ENCODE data around the gene F5. TPM values are rescaled to one million over a fixed set of nuclear protein-coding genes. Genes with fewer than 3 reads are reported as not detected.

F5 gene
- polyA plus RNA-seq, 1 donor, result 0.30 TPM

DNA sequence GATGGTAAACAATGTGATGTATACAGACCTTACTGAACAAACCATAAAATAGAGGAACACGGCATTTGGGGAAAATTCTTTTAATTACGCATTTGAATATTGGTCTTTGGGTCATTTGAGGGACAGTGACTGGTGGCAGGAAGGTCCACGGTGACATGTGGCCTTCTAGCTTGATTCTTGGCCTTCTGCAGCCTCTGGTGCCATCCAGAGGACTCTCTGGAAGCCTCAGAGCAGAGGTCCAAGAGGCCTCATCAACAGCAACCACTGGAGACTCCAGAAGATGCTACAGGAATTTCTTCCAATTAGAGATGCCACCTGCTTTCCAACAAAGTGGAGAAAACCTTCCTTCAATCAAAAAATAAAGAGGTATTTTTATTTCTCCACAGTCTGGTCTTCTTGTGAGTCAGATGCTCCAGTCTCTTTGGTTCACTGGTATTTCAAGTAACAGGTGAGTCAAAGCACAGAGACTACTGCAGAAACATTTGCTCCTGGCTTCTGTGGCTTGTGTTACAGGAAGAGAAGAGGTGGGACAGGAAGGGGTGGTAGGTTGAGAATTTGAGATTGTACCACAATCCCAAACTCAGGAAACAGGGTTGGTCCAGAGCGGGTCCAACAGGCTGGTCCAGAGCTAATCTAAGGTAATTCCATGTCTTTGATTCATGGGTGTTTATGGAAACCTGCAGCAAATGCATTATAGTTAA lies 2.7 kb upstream of the F5 start:
- Histone ChIP-seq H3K9me3 (ENCODE audit: control insufficient read depth, low read depth, low read length) (no peaks in the 10 kb centered on the region), H3K4me3 (ENCODE audit: low read length) (no peak overlapping the region), H3K27me3 (ENCODE audit: control insufficient read depth, insufficient read depth, low read length) (peaks cover 26% of the 10 kb centered on the region), H3K36me3 (ENCODE audit: control insufficient read depth, insufficient read depth, low read length) (no peaks in the 10 kb centered on the region), H3K4me1 (ENCODE audit: control insufficient read depth, insufficient read depth, low read length) (no peaks in the 10 kb centered on the region), H3K27ac (ENCODE audit: low read length) (no peak overlapping the region)
- DNase-seq, result no peak
- no CpG with 5 or more reads among the region's 4 CpGs for WGBS (ENCODE audit: insufficient coverage, low lambda C conversion rate)

DNA sequence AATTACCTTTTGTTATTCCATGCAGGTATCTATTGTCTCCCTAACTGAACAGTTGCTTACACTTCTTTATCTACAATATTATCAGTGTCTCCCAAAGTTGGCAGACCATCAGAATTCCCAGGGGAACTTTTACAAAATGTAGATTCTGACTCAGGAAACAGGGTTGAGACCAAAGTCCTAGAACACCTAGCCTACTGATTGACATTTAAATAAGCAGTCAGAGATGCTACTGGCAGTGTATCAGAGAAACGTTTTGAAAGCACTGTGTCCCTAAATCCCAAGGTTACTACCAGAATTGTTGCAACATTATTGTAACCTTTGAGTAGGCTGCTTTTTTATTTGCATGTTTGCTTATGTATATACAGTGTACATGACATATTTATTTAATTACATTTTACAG lies 1.8 kb upstream of the F5 start:
- Histone ChIP-seq H3K27me3 (ENCODE audit: control insufficient read depth, insufficient read depth, low read length) (peaks cover 28% of the 10 kb centered on the region), H3K36me3 (ENCODE audit: control insufficient read depth, insufficient read depth, low read length) (no peaks in the 10 kb centered on the region), H3K4me1 (ENCODE audit: control insufficient read depth, insufficient read depth, low read length) (no peaks in the 10 kb centered on the region), H3K4me3 (ENCODE audit: low read length) (no peak overlapping the region), H3K27ac (ENCODE audit: low read length) (no peak overlapping the region), H3K9me3 (ENCODE audit: control insufficient read depth, low read depth, low read length) (no peaks in the 10 kb centered on the region)
- DNase-seq, result no peak
- WGBS (ENCODE audit: insufficient coverage, low lambda C conversion rate), result no CpG with 5 or more reads among the region's 1 CpG

GRCh38 chr1:169586067-169586394 lies 250 bp downstream of the F5 start:
- WGBS (ENCODE audit: insufficient coverage, low lambda C conversion rate), result no CpG with 5 or more reads among the region's 5 CpGs

GRCh38 chr1:169585181-169585580 lies 1.1 kb downstream of the F5 start:
- Histone ChIP-seq H3K4me1 (ENCODE audit: control insufficient read depth, insufficient read depth, low read length) (no peaks in the 10 kb centered on the region), H3K4me3 (ENCODE audit: low read length) (no peak overlapping the region), H3K36me3 (ENCODE audit: control insufficient read depth, insufficient read depth, low read length) (no peaks in the 10 kb centered on the region), H3K27me3 (ENCODE audit: control insufficient read depth, insufficient read depth, low read length) (peaks cover 31% of the 10 kb centered on the region), H3K9me3 (ENCODE audit: control insufficient read depth, low read depth, low read length) (no peaks in the 10 kb centered on the region), H3K27ac (ENCODE audit: low read length) (no peak overlapping the region)
- DNase-seq, result no peak

More at GRCh38 chr1:169586067-169586394, 250 bp downstream of the F5 start:
- H3K4me1 ChIP-seq (ENCODE audit: control insufficient read depth, insufficient read depth, low read length), result no peaks in the 10 kb centered on the region
- peaks cover 31% of the 10 kb centered on the region for H3K27me3 ChIP-seq (ENCODE audit: control insufficient read depth, insufficient read depth, low read length)
- no peak overlapping the region for H3K4me3 ChIP-seq (ENCODE audit: low read length)
- H3K9me3 ChIP-seq (ENCODE audit: control insufficient read depth, low read depth, low read length), result no peaks in the 10 kb centered on the region
- no peak overlapping the region for H3K27ac ChIP-seq (ENCODE audit: low read length)
- H3K36me3 ChIP-seq (ENCODE audit: control insufficient read depth, insufficient read depth, low read length), result no peaks in the 10 kb centered on the region
- DNase-seq, result no peak

DNA sequence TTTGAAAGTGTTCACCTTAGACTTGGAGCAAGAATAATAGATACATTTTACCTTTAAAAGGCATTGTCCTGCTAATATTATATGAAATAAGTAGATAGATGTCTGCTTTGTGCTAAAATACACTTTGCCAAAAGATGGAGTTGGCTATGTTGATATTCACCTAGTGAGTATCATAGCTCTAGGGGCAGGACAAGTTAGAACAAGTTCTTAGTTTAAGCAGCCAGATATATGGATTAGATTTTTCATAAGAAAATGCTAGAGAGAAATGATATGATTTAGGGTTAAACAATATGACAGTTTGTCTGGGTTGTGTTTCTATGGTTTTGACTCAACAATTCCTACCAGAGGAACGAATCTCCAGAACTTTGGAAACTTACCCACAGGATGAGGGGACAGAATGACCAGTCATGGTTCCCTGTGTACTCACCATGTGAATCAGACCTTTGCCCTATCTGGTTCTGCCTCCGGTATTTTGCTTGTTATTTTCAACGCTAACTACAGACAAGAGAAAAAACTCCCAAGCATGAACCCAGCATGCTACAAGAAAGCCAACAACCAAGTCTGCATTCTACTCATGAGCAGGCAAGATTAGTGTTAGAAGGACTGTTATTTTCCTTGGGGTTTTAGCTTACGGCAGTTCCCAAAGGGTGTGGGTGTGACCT lies 1.7 kb downstream of the F5 start:
- no peaks in the 10 kb centered on the region for H3K36me3 ChIP-seq (ENCODE audit: control insufficient read depth, insufficient read depth, low read length)
- no peak overlapping the region for H3K27ac ChIP-seq (ENCODE audit: low read length)
- no CpG with 5 or more reads among the region's 4 CpGs for WGBS (ENCODE audit: insufficient coverage, low lambda C conversion rate)
- no peaks in the 10 kb centered on the region for H3K9me3 ChIP-seq (ENCODE audit: control insufficient read depth, low read depth, low read length)
- peak in 1 of 2 donors; percentile 1 for DNase-seq
- no peak overlapping the region for H3K4me3 ChIP-seq (ENCODE audit: low read length)
- no peaks in the 10 kb centered on the region for H3K4me1 ChIP-seq (ENCODE audit: control insufficient read depth, insufficient read depth, low read length)
- H3K27me3 ChIP-seq (ENCODE audit: control insufficient read depth, insufficient read depth, low read length), result peaks cover 31% of the 10 kb centered on the region

DNA sequence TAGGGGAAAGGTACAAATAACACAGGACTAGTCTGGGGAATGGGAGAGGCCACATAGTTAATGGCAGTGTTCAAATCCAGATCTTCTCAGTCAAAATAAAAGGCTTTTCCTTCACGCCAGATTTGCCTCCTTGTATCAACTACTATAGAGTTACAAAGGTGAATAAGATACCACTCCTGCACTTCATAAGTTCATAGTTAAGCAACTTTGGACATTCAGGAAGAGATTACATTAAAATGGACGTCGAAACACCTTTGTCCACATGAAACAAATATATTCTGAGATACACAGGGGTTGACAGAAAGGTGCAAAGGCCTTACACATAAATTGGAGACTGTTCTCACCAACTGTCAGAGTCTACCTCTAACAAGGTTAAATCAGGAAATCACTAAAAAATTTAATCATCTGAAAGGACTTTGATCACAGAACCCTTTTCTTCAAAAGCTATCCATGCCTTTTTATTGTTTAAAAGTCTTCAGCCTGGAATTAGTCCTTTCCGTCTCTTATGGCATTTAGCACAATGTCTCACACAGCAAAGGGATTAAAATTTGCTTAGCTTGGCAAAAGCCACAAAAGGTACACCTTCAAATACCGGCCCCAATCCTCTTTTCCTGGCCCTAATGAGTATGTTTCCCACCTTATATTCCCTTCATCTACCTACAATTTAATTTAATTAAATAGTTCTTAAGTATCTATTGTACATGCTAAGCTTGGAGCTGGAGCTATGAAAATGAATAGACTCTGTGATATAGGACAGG lies 8.1 kb downstream of the F5 start:
- Histone ChIP-seq H3K9me3 (ENCODE audit: control insufficient read depth, low read depth, low read length) (no peaks in the 10 kb centered on the region), H3K4me3 (ENCODE audit: low read length) (no peak overlapping the region), H3K4me1 (ENCODE audit: control insufficient read depth, insufficient read depth, low read length) (no peaks in the 10 kb centered on the region), H3K27me3 (ENCODE audit: control insufficient read depth, insufficient read depth, low read length) (peaks cover 4% of the 10 kb centered on the region), H3K36me3 (ENCODE audit: control insufficient read depth, insufficient read depth, low read length) (no peaks in the 10 kb centered on the region), H3K27ac (ENCODE audit: low read length) (no peak overlapping the region)
- WGBS (ENCODE audit: insufficient coverage, low lambda C conversion rate), result 41% methylated on average over 2 of the region's 5 CpGs
- peak in 1 of 2 donors; percentile 46 for DNase-seq

DNA sequence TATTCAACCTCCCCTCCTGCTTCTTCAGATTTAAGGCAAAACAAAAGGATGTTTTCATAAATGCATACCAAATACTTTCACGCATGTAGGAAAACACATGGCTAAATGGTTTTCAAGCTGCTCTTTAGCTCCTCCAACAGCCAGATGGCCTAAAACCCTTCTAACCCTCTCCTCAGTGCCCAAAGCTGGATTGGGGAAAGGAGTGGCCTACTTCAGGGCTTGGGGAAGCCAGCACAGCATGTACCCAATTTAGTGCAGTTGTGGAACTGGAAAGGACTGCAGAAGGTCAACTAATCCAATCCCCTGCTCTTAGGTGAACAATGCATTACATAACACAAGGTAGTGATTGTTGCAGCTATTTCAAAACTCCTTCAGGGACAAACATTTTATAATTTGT lies 9.3 kb downstream of the F5 start:
- Histone ChIP-seq H3K27ac (ENCODE audit: low read length) (no peak overlapping the region), H3K4me3 (ENCODE audit: low read length) (no peak overlapping the region), H3K27me3 (ENCODE audit: control insufficient read depth, insufficient read depth, low read length) (no peaks in the 10 kb centered on the region), H3K9me3 (ENCODE audit: control insufficient read depth, low read depth, low read length) (no peaks in the 10 kb centered on the region), H3K4me1 (ENCODE audit: control insufficient read depth, insufficient read depth, low read length) (peaks cover under 1% of the 10 kb centered on the region), H3K36me3 (ENCODE audit: control insufficient read depth, insufficient read depth, low read length) (no peaks in the 10 kb centered on the region)
- WGBS (ENCODE audit: insufficient coverage, low lambda C conversion rate), result no CpG with 5 or more reads among the region's 1 CpG
- DNase-seq, result no peak

DNA sequence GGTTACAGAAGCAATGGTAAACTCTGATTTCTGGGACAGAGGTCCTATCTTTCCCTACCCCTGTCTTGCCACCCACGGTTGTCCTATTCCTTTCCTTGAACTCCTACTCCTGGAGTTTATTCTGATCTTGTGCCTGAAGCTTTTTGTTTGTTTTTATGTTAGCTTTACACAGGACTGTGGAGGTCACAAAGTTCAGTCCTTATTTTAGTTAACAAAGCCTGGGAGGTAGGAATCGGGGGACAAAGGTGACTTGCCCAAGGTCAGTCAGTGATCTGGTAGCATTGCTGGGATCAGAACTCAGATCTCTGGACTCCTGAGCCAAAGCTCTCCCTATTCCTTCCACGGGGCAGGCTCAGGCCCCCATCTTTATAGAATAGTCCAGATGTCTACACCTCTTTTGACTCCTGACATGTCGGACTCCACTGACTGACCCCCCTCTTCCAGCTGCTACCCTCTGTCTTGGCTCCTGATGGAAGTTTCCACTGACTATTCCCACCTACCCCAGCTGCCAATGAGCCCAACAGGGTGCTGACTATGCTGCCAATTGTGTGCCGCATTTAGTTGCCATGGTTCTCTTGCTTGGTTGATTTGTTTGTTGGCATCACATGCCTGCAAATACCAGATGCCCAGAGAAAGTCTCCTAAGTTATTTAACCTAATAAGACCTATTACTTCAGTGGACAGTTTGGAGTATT lies 9.9 kb downstream of the F5 start:
- Histone ChIP-seq H3K27me3 (ENCODE audit: control insufficient read depth, insufficient read depth, low read length) (no peaks in the 10 kb centered on the region), H3K4me3 (ENCODE audit: low read length) (no peak overlapping the region), H3K27ac (ENCODE audit: low read length) (no peak overlapping the region), H3K4me1 (ENCODE audit: control insufficient read depth, insufficient read depth, low read length) (peaks cover 6% of the 10 kb centered on the region), H3K9me3 (ENCODE audit: control insufficient read depth, low read depth, low read length) (no peaks in the 10 kb centered on the region), H3K36me3 (ENCODE audit: control insufficient read depth, insufficient read depth, low read length) (no peaks in the 10 kb centered on the region)
- WGBS (ENCODE audit: insufficient coverage, low lambda C conversion rate), result 90% methylated on average over 2 of the region's 5 CpGs
- DNase-seq, result peak in 1 of 2 donors; percentile 2

- no peak overlapping the region for H3K4me3 ChIP-seq (ENCODE audit: low read length)
- H3K4me1 ChIP-seq (ENCODE audit: control insufficient read depth, insufficient read depth, low read length), result peaks cover 12% of the 10 kb centered on the region
- H3K27ac ChIP-seq (ENCODE audit: low read length), result no peak overlapping the region
- no CpG with 5 or more reads among the region's 4 CpGs for WGBS (ENCODE audit: insufficient coverage, low lambda C conversion rate)
- no peaks in the 10 kb centered on the region for H3K9me3 ChIP-seq (ENCODE audit: control insufficient read depth, low read depth, low read length)
- no peak for DNase-seq
- H3K36me3 ChIP-seq (ENCODE audit: control insufficient read depth, insufficient read depth, low read length), result no peaks in the 10 kb centered on the region
- no peaks in the 10 kb centered on the region for H3K27me3 ChIP-seq (ENCODE audit: control insufficient read depth, insufficient read depth, low read length)
Observed at GRCh38 chr1:169574336-169574735, 11.9 kb downstream of the F5 start.

- WGBS (ENCODE audit: insufficient coverage, low lambda C conversion rate), result no CpG with 5 or more reads among the region's 1 CpG
- H3K9me3 ChIP-seq (ENCODE audit: control insufficient read depth, low read depth, low read length), result no peaks in the 10 kb centered on the region
- H3K27me3 ChIP-seq (ENCODE audit: control insufficient read depth, insufficient read depth, low read length), result no peaks in the 10 kb centered on the region
- H3K27ac ChIP-seq (ENCODE audit: low read length), result no peak overlapping the region
- peaks cover 12% of the 10 kb centered on the region for H3K4me1 ChIP-seq (ENCODE audit: control insufficient read depth, insufficient read depth, low read length)
- H3K36me3 ChIP-seq (ENCODE audit: control insufficient read depth, insufficient read depth, low read length), result no peaks in the 10 kb centered on the region
- H3K4me3 ChIP-seq (ENCODE audit: low read length), result no peak overlapping the region
- peak in 1 of 2 donors; percentile 61 for DNase-seq
Observed at GRCh38 chr1:169572187-169572586, 14.1 kb downstream of the F5 start.

Data from large intestine (tissue), 3 donors.